HG03064 (cell line): Measurements from ENCODE around the gene EHMT1.

ENCODE experiments used
- ATAC-seq: cut with Tn5 transposase; IDR thresholded peaks from one replicate; pipeline ENCODE4 v1.9.1; 2021; ENCODE audit warnings: low read depth; ENCODE audit not compliant: unreplicated experiment

The EHMT1 gene

DNA sequence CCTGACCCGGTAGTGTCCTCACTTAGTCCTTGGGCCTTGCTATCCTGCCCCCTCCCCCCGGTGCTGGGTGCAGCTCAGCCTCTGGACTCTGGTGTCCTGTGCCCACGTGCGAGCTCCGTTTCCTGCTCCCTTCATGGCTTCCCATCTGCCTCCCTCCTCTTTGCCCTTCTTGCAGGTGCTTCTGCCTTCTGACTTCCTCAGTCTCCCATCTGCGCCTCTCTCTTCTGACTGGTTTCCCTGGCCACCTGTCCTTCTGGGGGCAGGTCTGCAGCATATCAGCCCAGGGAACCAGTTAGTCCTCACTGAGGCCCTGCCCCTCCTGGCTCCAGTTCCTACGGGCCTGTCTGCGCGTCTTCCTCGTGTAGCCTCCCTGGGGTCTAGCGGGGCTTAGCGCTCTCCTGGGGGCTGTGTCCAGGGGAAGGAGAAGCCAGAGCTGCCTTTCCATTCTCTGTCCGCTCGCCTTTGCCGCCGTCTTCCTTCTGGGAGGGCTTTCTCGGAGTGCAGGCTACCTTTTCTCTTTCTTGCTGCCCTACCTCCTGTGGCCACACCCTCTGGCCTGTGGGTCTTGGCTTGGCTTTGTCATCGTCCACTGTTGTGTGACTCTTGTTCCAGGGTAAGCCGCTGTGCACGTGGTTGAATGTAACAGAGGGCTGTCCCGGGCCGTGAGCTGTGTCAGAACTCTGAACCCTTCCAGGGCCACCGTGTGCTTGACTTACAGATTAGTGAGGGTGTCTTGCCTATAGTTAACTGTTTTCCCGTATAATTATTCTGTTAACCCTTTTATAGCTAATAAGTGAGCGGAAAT, 51.8 kb downstream of the EHMT1 start:
- no peak for ATAC-seq

DNA sequence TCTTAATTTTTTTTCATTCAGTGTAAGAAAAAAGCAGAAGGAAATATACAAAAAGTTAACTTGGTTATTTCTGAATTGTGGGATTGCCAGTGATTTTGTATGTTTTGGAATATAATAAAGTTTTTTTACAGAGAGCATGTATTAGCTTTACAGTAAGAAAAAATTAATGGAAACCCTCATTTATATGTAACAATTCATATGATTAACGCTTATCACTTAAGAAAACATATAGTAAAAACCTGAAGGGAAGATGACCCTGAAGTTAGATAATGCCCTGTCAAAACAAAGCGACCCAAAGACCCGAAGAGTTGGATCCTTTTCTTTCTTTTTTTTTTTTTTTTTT, 52.4 kb downstream of the EHMT1 start:
- no peak for ATAC-seq

DNA sequence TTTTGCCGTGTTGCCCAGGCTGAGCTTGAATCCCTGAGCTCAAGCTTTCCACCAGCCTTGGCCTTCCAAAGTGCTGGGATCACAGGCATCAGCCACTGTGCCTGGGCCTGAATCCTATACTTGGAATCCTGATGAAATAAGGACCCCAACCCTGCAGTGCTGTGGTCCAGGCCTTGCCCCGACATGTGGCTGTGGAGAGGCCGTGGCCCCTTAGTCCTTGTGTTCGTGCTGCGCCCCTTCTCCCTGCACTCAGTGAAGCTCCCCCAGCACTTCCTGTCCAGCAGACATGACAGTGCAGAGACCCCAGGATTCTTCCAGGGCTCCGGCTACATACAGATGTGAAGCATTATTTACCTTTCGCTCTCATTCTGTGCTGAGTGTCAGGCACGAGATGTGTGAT, 52.9 kb downstream of the EHMT1 start:
- ATAC-seq = no peak

DNA sequence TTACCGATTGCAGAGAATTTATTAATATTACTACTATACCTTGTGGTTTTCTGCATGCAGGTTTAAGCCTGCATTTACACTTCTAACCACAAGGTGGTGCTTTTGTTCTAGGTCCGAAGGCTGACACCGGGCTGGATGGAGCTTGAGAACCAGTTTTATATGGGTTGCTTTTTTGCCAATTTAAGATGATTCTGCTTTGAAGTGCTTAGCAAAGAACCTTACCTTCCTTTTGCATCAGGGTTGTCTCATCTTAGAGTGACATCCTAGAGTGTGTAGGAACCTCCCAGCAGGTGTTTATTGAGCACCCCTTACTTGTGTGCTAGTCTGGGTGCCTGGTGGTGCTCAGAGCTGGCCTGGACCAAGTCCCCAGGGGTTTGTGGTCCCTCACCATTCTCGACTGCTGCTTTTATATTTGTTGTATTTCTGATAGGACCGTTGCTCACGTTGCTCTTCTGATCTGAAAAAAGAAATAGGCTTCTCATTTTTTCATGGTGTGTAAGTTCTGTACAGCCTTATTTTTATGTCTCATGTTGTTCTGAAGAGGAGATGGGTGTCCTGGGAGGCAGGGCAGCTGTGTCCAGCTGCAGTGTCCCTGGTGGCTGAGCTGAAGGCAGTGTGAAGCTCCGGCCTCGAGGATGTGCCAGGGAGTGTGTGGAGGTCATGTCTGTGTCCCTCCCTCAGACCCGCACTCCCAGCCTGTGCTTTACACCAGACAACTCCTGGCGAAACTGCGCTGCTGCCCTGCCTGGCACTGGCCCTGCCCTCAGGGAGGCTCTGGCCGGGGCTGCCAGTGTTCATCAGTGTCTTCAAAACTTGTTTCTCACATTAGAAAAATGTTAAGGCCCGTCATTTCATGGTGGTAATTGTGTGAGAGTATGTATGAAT, 54.3 kb downstream of the EHMT1 start:
- ATAC-seq = peak; percentile 66

DNA sequence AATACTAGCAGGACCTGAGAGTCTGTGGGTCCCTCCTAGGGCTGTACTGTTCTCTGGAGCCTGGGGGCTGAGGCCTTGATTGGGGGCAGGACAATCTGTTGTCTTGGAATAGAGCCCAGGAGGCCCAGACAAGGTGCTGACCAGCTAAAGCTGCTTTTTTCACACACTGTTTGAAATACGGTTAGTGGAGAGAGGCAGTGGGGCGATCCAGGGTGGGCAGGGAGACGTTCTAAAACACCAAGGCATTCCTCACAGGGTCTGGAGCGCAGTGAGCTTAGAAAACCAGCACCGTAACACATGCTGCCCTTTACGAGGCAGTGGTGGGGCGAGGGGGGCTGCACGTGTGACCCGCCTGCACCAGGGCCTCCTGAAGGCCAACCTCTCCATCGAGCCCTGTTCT, 55.1 kb downstream of the EHMT1 start:
- no peak for ATAC-seq

DNA sequence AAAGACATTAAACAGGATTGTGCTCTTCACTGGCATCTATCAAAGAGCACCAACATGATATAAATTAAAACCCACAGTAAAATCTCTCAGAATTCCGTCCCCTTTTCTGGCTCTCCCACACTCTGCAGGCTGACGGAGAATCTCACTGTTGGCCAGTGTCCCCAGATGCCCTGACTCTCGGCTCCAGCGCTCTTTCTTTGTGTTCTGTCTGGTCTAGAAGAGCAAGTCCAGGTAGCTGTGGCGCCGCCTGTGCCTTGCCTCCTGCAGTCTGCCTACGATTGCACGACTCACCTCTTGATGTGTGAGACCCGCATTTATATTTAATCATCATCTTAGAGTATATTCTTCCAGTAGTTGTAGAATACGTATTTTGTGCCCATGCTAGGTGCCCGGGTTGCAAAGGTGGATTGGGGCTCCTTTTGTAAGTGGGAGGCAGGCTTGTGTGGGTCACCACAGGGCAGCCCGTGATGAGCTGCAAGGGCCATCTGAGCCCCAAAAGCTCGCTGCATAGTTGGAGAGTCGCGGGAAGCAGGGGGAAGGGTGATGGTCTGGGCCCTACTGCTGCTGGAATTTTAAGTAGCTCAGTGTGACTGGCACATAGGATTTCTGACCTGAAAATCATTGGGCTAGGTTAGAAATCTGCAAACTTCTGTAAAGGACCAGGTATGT, 55.6 kb downstream of the EHMT1 start:
- ATAC-seq = no peak

DNA sequence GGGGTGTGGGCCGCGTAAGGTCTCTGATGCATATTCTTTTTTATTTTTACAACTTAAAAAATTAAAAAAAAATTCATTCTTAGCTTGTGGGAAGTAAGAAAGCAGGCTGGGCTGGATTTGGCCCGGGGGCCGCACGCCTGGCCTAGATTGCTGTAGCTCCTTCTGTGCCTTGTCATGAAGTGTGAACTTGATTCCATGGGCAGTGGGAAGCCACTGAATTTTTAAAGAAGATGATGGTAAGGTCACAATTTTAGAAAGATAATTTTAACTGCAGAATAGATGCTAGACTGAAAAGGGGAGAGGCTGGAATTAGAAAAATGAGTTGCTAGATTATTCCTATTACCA, 56.1 kb downstream of the EHMT1 start:
- no peak for ATAC-seq

DNA sequence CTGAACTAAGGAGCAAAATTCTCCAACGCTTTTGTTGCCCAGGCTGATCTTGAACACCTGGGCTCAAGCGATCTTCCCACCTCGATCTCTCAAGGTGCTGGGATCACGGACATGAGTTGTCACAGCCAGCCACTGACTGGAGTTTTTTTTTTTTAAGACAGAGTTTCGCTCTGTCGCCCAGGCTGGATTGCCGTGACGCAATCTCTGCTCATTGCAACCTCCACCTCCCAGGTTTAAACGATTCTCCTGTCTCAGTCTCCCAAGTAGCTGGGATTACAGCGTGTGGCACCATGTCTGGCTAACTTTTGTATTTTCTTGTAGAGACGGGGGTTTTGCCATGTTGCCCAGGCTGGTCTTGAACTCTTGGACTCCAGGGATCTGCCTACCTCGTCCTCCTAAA, 58.2 kb downstream of the EHMT1 start:
- no peak for ATAC-seq

DNA sequence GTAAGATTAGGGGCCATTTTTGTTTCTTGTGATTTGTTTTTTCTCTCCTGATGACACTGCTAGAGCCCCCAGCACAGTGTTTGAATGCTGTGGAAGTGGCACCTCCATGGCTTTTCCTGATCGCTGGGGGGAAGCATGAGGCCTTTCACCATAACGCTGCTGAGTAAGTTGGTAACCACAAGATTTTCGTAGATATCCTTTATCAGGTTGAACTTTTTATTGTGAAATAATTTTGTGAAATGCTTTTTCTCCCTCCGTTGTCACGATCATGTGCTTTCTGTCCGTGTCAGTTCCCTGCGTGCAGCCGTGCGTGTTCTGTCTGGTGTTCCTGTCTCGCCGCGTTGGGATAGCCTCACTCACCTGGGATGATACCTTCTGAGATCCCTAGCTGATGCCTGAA, 59.4 kb downstream of the EHMT1 start:
- no peak for ATAC-seq

DNA sequence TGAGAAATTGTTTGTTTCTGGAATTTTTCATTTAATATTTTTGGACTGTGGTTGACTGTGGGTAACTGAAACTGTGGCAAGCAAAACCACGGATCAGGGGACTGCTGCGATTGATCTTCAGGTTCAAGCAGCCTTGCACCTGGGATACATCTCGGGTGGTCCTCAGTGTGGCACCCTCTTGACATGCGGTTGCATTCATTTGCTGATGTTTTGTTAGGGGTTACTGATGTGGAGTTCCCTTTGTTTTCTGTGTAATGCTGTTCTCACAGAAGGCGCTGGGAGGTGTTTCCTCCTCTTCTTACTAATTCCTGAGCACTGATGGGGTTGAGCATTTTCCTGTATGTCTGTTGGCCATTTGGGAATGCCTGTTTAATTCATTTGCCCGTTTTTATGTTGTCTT, 60.4 kb downstream of the EHMT1 start:
- ATAC-seq = no peak

DNA sequence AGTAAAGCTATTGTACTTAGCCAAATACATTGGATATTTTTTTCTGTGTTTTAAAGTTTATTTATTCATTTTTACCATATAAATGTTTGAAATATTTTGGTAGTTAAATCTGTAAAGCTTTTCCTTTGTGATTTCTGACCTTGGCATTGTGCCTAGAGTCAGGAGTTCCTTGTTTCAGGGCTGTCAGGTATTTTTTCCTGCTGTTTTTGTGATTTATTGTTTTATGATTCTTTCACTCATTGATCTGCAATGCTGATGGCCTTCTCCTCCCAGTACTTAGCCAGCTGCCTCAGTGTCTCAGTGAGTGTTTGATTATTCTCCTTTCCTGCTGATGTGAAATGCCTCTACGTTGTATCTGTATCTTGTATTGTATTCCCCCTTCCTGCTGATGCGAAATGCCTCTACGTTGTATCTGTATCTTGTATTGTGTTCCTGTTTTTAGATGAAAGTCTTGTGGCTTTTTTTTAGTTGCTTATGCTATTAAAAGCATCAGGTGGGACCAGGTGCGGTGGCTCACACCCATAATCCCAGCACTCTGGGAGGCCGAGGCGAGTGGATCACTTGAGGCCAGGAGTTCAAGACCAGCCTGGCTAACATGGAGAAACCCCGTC, 61.0 kb downstream of the EHMT1 start:
- no peak for ATAC-seq

DNA sequence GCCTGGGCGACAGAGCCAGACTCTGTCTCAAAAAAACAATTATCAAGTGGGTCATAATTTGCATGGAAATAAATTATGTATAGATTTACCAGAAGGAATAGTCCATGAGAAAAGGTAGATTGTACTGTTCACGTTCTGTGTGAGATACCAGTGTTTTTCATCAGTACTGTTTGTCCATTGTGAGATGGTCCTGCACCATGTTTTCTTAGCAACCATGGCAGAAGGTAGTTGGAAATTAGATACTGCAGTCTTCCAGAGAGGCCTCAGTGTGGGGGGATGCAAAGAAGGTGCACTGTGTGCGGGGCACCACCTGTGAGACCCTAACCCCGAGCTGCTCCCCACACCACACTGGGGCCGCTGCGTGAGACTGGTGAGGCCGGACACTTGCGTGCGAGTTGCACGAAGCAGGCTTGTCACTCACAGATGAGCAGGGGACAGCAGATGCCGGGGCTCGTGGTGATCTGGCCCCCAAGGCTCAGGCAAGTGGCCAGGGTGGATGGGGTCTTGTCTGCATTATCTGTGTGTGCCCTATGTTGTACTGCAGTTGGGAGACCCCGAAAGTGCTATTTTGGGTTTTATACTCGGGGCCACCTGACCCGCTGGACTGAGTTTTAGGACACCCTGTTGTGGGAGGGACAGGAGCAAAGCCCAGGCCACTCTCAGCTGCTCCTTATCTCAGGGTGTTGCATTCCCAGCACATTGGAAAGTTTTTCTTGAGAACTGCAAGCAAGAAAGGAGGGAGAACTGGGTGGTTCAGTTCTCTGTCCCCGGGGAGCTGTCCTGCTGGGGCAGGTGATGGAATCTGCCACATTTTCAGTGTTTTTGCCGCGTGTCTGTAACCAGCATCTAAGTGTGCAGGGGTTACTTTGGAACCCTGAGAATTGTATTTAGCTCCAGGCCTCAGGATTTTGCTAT, 61.9 kb downstream of the EHMT1 start:
- no peak for ATAC-seq

DNA sequence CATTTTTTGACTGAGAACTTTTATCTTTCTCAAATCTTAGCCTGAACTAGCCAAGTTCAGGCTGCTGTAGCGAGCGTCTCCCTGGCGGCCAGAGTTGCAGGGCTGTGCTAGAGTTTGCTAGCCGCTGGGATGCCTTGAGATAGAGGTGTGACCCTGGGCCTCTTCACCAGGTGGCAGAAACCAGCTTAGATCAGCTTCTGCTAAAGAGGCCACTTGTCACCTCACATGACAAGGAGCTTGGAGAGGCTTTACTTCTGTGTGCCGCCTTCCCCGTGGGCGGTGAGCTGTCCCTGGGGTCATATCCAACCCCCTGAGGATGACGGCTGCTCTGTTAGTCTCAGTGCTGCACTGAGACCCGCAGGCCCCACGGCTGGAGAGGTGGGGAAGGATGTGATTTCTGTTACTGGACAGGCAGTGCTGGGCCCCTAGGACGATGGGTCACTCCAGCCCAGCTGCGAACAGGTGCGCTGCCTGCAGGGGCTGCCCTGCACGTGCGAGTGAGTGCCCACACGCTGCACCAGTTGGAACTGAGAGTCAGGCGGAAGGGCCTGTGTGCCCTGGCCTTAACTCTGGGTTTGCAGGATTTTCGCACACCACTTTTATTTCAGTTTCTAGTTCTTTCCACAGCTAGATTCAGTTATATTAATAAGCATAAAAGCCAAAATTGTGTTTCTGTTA, 63.8 kb downstream of the EHMT1 start:
- ATAC-seq = no peak

DNA sequence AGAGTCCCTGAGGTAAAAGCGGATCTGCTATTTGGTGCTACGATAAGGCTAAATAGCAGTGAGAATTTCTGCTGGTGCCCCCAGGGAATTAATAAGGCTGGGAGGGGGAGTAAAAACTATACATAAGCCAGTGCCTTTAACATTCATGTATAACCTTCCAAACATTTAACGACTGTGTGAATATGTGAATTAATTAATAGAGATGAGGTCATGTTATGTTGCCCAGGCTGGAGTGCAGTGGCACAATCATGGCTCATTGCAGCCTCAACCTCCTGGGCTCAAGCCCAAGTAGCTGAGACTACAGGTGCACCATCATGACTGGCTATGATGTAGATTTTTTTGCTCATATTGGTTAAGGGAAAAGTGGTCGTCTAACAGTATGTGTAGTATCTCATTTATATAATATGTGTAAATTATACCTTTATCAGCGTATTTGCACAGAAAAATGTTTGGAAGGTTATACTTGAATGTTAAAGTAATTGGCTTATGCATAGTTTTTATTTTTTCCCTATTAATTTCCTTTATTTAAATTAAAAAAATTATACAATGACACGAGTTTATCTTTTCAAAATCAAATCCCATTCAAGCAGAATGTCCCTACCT, 64.6 kb downstream of the EHMT1 start:
- ATAC-seq = no peak

DNA sequence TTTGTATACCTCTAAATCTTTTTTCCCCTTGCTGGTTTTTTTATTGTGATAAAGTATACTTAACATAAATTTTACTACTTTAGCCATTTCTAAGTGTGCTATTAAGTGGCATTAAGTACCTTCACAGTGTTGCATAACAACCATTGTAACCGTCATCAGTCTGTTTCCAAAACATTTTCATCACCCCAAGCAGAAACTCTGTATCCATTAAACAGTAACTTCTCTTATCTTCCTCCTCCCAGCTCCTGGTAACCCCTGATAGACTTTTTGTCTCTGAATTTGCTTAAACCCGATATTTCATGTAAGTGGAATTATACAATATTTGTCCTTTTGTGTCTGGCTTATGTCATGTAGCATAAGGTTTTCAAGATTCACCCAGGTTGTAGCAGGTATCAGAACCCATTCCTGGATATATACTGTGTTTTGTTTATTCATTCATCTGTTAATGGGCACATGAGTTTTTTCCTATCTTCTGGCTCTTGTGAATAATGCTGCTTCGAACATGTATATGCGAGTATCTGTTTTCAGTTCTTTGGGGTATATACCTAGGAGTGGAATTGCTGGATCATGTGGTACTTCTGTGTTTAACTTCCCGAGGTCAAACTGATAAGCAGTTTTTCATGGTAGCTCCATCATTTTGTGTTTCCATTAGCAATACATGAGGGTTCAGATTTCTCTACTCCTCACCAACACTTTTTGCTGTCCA, 66.4 kb downstream of the EHMT1 start:
- ATAC-seq = no peak

DNA sequence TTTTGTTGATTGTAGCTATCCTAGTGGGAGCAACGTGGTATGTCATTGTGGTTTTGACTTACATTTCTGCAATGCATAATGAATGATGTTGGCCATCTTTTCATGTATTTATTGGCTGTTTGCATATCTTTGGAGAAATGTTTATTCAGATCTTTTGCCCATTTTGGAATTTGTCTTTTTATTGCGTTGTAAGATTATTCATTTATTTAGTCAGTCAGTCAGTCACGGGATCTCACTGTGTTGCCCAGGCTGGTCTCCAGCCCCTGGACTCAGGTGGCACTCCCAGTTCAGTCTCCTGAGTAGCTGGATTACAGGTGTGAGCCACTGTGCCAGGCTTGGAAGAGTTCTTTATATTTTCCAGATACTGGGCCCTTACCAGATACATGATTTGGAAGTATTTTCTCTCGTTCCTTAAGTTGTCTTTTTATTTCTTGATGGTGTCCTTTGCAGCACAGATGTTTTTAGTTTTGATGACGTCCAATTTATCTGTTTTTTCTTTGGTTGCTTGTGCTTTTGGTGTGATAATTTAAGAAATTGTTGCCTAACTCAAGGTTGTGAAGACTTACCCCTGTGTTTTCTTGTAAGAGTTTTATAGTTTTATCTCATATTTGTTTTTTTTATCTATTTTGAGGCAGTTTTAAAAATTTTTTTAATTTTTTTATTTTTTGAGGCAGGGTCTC, 67.1 kb downstream of the EHMT1 start:
- no peak for ATAC-seq

DNA sequence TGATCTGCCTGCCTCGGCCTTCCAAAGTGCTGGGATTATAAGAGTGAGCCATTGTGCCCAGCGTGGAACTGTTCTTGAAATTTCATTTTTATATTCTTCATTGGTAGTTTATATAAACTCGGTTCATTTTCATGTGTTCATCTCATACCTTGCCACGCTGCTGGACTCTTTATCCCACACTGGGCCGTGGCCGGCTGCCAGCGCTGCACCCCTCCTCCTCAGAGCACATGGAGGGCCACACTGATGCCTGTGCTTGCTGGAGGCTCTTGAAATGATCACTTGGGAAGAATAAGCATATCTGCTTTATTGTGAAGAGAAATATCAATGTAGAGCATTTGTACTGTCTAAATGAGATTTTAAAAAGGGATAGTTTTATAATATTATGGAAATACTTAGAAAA, 69.5 kb downstream of the EHMT1 start:
- no peak for ATAC-seq

DNA sequence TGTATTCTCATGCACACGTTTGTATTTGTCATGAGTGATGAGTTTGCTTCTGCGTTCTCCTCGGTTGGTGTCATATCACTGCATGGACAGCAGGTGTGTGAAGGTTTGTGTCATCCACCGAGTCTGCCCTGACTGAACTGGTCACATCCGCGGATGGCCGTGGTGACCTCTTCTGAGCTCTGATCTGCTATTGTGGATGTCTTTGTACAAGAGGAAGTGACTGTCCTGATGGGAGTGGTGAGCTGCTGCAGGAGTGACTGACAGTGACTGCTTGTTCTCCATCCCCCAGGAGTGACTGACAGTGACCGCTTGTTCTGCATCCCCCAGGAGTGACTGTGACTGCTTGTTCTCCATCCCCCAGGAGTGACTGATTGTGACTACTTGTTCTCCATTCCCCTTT, 69.9 kb downstream of the EHMT1 start:
- ATAC-seq = no peak
